IMR-90 (cell line): ENCODE data around the gene AURKA. TPM values are rescaled to one million over a fixed set of nuclear protein-coding genes. Genes with fewer than 3 reads are reported as not detected.

ENCODE experiments used
- ATAC-seq: fragments of 200-7000 bp; cut with Tn5 transposase; 2 replicates; pipeline ENCODE4 v1.9.1; 2020; ENCODE audit warnings: low read depth, mild to moderate bottlenecking, moderate library complexity
- BruUV-seq: library from RNA; stranded (reverse); fragments of 400-500 nt; replicated peaks from 2 replicates; lab custom pipeline; 2021; lab: Mats Ljungman, UMichigan
- CTCF ChIA-PET: fragments of 300-600 bp; formaldehyde crosslinking; extraction: SDS; loops from one replicate; lab custom pipeline; 2021; ENCODE audit warnings: antibody characterized with exemption; lab: Yijun Ruan, JAX
- POLR2A ChIA-PET: fragments of 300-600 bp; sonication (Branson Sonifier 250); formaldehyde crosslinking; loops from one replicate; lab custom pipeline; 2022; ENCODE audit warnings: antibody characterized with exemption; ENCODE audit not compliant: unreplicated experiment; lab: Charles Lee
- DNase-seq: peaks from one replicate; pipeline ENCODE4 v3.0.0; 2013
- H2AFZ ChIP-seq: replicated peaks from 2 replicates; pipeline ENCODE3; 2013; ENCODE audit warnings: low read length, mild to moderate bottlenecking; ENCODE audit not compliant: poor library complexity
- H2AK5ac ChIP-seq: 2 replicates; pipeline ENCODE4 v1.6.1; 2013; ENCODE audit warnings: low read depth, low read length, inconsistent platforms
- H2AK9ac ChIP-seq: replicated peaks from 2 replicates; pipeline ENCODE3; 2013; ENCODE audit warnings: mild to moderate bottlenecking, low read depth, low read length, moderate library complexity; ENCODE audit not compliant: poor library complexity
- H2BK120ac ChIP-seq: 2 replicates; pipeline ENCODE4 v1.6.1; 2013; ENCODE audit warnings: low read depth, low read length, inconsistent platforms
- H2BK15ac ChIP-seq: 3 replicates; pipeline ENCODE4 v1.6.1; 2013; ENCODE audit warnings: low read depth, low read length, inconsistent platforms
- H2BK20ac ChIP-seq: 2 replicates; pipeline ENCODE4 v1.6.1; 2013; ENCODE audit warnings: low read depth, mild to moderate bottlenecking, inconsistent platforms, low read length, moderate library complexity
- H2BK5ac ChIP-seq: 2 replicates; pipeline ENCODE4 v1.6.1; 2013; ENCODE audit warnings: mild to moderate bottlenecking, low read depth, low read length, inconsistent platforms; ENCODE audit not compliant: poor library complexity, severe bottlenecking
- H3K14ac ChIP-seq: replicated peaks from 2 replicates; pipeline ENCODE4 v1.6.1; 2013; ENCODE audit warnings: low read depth, low read length, inconsistent platforms
- H3K18ac ChIP-seq: 2 replicates; pipeline ENCODE4 v1.6.1; 2013; ENCODE audit warnings: low read depth, low read length, control low read depth
- H3K23ac ChIP-seq: 2 replicates; pipeline ENCODE4 v1.6.1; 2013; ENCODE audit warnings: low read depth, low read length, inconsistent platforms
- H3K27ac ChIP-seq: 2 replicates; pipeline ENCODE4 v1.5.1; 2013; ENCODE audit warnings: mild to moderate bottlenecking, control low read depth, low read length; ENCODE audit not compliant: insufficient read depth
- H3K27me3 ChIP-seq: 2 replicates; pipeline ENCODE4 v1.6.1; 2013; ENCODE audit warnings: low read length; ENCODE audit not compliant: control insufficient read depth, insufficient read depth
- H3K36me3 ChIP-seq: 2 replicates; pipeline ENCODE4 v1.6.1; 2013; ENCODE audit warnings: low read length, mixed read lengths; ENCODE audit not compliant: control insufficient read depth, insufficient read depth
- H3K4ac ChIP-seq: 2 replicates; pipeline ENCODE4 v1.6.1; 2013; ENCODE audit warnings: low read depth, low read length, inconsistent platforms
- H3K4me1 ChIP-seq: 2 replicates; pipeline ENCODE4 v1.6.1; 2013; ENCODE audit warnings: low read length, mixed read lengths; ENCODE audit not compliant: control insufficient read depth, insufficient read depth
- H3K4me2 ChIP-seq: 2 replicates; pipeline ENCODE4 v1.6.1; 2013; ENCODE audit warnings: low read depth, mild to moderate bottlenecking, control low read depth, low read length, moderate library complexity
- H3K4me3 ChIP-seq: 2 replicates; pipeline ENCODE4 v1.5.1; 2013; ENCODE audit warnings: low read depth, mild to moderate bottlenecking, control low read depth, low read length, moderate library complexity; ENCODE audit not compliant: insufficient read depth
- H3K56ac ChIP-seq: 2 replicates; pipeline ENCODE4 v1.6.1; 2013; ENCODE audit warnings: low read length, inconsistent platforms; ENCODE audit not compliant: insufficient read depth; ENCODE audit errors: extremely low read depth
- H3K79me1 ChIP-seq, 2 experiments: 2 replicates each; pipeline ENCODE4 v1.6.1; 2013; ENCODE audit warnings: low read length in 2 of 2, inconsistent platforms in 1 of 2, low read depth in 1 of 2
- H3K9ac ChIP-seq: 2 replicates; pipeline ENCODE4 v1.6.1; 2013; ENCODE audit warnings: low read depth, low read length, control low read depth
- H3K9me1 ChIP-seq: 2 replicates; pipeline ENCODE4 v1.6.1; 2013; ENCODE audit warnings: low read length, inconsistent platforms; ENCODE audit not compliant: insufficient read depth
- H3K9me3 ChIP-seq: 2 replicates; pipeline ENCODE4 v1.6.1; 2013; ENCODE audit warnings: low read length; ENCODE audit not compliant: control insufficient read depth, insufficient read depth
- H4K20me1 ChIP-seq: 2 replicates; pipeline ENCODE4 v1.6.1; 2013; ENCODE audit warnings: low read length, inconsistent platforms; ENCODE audit not compliant: insufficient read depth
- H4K5ac ChIP-seq: 2 replicates; pipeline ENCODE4 v1.6.1; 2013; ENCODE audit warnings: mild to moderate bottlenecking, low read depth, low read length, control low read depth
- H4K8ac ChIP-seq, 2 experiments: 2 replicates each; pipeline ENCODE4 v1.6.1; 2013; ENCODE audit warnings: low read depth in 2 of 2, low read length in 2 of 2, control low read depth in 1 of 2, inconsistent platforms in 1 of 2
- H4K91ac ChIP-seq: 2 replicates; pipeline ENCODE4 v1.6.1; 2013; ENCODE audit warnings: low read depth, low read length, inconsistent platforms; ENCODE audit not compliant: insufficient read depth
- BHLHE40 ChIP-seq: fragments of 150-350 bp; IDR thresholded peaks from 2 replicates; pipeline ENCODE4 v1.6.1; 2016; ENCODE audit warnings: mild to moderate bottlenecking, low read depth, low read length
- CHD1 ChIP-seq: IDR thresholded peaks from 2 replicates; pipeline ENCODE4 v1.6.1; 2012; ENCODE audit warnings: low read depth, low read length, improper control_type of control experiment
- CTCF ChIP-seq: conservative IDR thresholded peaks from 2 replicates; pipeline ENCODE4 v1.5.1; 2012; ENCODE audit warnings: mild to moderate bottlenecking, low read depth, low read length, improper control_type of control experiment
- MAFK ChIP-seq: IDR thresholded peaks from 2 replicates; pipeline ENCODE4 v1.6.1; 2012; ENCODE audit warnings: low read depth, low read length, improper control_type of control experiment
- MAZ ChIP-seq: IDR thresholded peaks from 2 replicates; pipeline ENCODE4 v1.6.1; 2012; ENCODE audit warnings: low read depth, mild to moderate bottlenecking, low read length, improper control_type of control experiment, moderate library complexity, borderline replicate concordance
- NFE2L2 ChIP-seq: fragments of 150-350 bp; IDR thresholded peaks from 2 replicates; pipeline ENCODE4 v1.6.1; 2016; ENCODE audit warnings: low read depth, mild to moderate bottlenecking, low read length
- RAD21 ChIP-seq: IDR thresholded peaks from 2 replicates; pipeline ENCODE4 v1.6.1; 2012; ENCODE audit warnings: low read length, improper control_type of control experiment
- RCOR1 ChIP-seq: IDR thresholded peaks from 2 replicates; pipeline ENCODE4 v1.6.1; 2012; ENCODE audit warnings: mild to moderate bottlenecking, low read length, improper control_type of control experiment; ENCODE audit not compliant: insufficient replicate concordance
- RFX5 ChIP-seq: IDR thresholded peaks from 2 replicates; pipeline ENCODE4 v1.8.0; 2012; ENCODE audit warnings: low read depth, mild to moderate bottlenecking, low read length, moderate library complexity
- SMC3 ChIP-seq: fragments of 150-350 bp; IDR thresholded peaks from 2 replicates; pipeline ENCODE4 v1.6.1; 2016; ENCODE audit warnings: low read depth, mild to moderate bottlenecking, antibody characterized with exemption, low read length, moderate library complexity
- USF2 ChIP-seq: fragments of 150-350 bp; IDR thresholded peaks from 2 replicates; pipeline ENCODE4 v1.6.1; 2017; ENCODE audit warnings: mild to moderate bottlenecking, antibody characterized with exemption, low read length, low read depth
- WGBS, 2 experiments: methylation state at CpG; one replicate each; pipeline versions ENCODE4 v1.1.5 to v1.1.7; 2013; ENCODE audit warnings: missing lambda C conversion rate in 2 of 2; ENCODE audit not compliant: insufficient read length in 1 of 2; ENCODE audit errors: extremely low coverage in 2 of 2; 5-methylcytosine and 5-hydroxymethylcytosine counted together
- dilution Hi-C: fragments of 300-500 bp; cut with HindIII; formaldehyde crosslinking; loops from one replicate; pipeline ENCODE4 v1.14.3; 2018; ENCODE audit warnings: low sequenced_read_pairs; ENCODE audit not compliant: unreplicated experiment
- in situ Hi-C: fragments of 300-500 bp; cut with MboI; formaldehyde crosslinking; loops from 3 replicates; pipeline ENCODE4 v1.14.3; 2019; ENCODE audit warnings: low sequenced_read_pairs, inconsistent platforms, mixed read lengths
- intact Hi-C: fragments of 100-400 bp; cut with micrococcal nuclease; formaldehyde crosslinking; loops from 2 replicates; pipeline ENCODE4 v1.10.0; 2022
- polyA plus RNA-seq, 3 experiments: library from polyadenylated mRNA; depleted of rRNA; stranded (reverse); fragments of >200 nt; gene quantifications; 2 replicates each; pipeline ENCODE4 v1.2.3, GENCODE V29; 2012; ENCODE audit warnings: low replicate concordance in 1 of 3
- total RNA-seq: library from RNA; depleted of rRNA; stranded (reverse); fragments of >200 nt; gene quantifications from 2 replicates; pipeline ENCODE4 v1.2.3, GENCODE V29; 2012

Gene AURKA
- total and polyA plus RNA-seq, 2 of the 4 experiments (the other 2 are of a cell fraction) = 68.0 to 83.3 TPM

- Histone ChIP-seq H4K20me1 (peaks cover 4% of the 10 kb centered on the region; the same call in 1 of the 2 replicates), H2BK120ac (peak overlapping the region; percentile 4; the same call in 1 of the 2 replicates), H3K9me3 (no peaks in the 10 kb centered on the region), H3K23ac (peak overlapping the region; percentile 92), H3K27ac (peak overlapping the region; percentile 51), H2BK15ac (no peak overlapping the region), H3K36me3 (peaks cover 8% of the 10 kb centered on the region), H3K4me2 (peak overlapping the region; percentile 96), H3K9me1 (peaks cover 13% of the 10 kb centered on the region), H3K14ac (peak overlapping the region; percentile 42), H3K79me1 (peaks cover 36 to 43% of the 10 kb centered on the region in 2 experiments), H3K56ac (peak overlapping the region; percentile 66; the same call in 1 of the 2 replicates), H2AK9ac (peak overlapping the region; percentile 94), H3K4me3 (peak overlapping the region; percentile 77), H3K27me3 (no peaks in the 10 kb centered on the region), H2BK5ac (peak overlapping the region; percentile 53), H2AK5ac (peak overlapping the region; percentile 13; the same call in 1 of the 2 replicates), H2BK20ac (no peak overlapping the region), H2AFZ (peak overlapping the region; percentile 96), H4K5ac (peak overlapping the region; percentile 14), H3K18ac (0 out of 2 replicates have a peak overlapping the region, but pooled peaks have one; percentile 27), H4K8ac (peak overlapping the region; percentile 40 to 90; a peak in 3 of 4 replicates), H4K91ac (peak overlapping the region; percentile 71), H3K9ac (peak overlapping the region; percentile 91), H3K4ac (peak overlapping the region; percentile 74), H3K4me1 (peaks cover 8% of the 10 kb centered on the region)
- WGBS, 2 experiments = 61% methylated on average over 8 of the region's 14 CpGs; no CpG with 5 or more reads in 1 of the 2 experiments
- no peak for DNase-seq
- intact Hi-C loops (no loop called here), in situ Hi-C loops (loop anchor here (25.0 kb wide), 1 partner anchor 427 kb away; no protein-coding TSS in a partner anchor), dilution Hi-C loops (no loop called here)
- POLR2A ChIA-PET = no interaction called here
- CTCF ChIA-PET = no interaction called here
- TF ChIP-seq BHLHE40 (no peak), MAZ (no peak), SMC3 (no peak), CHD1 (no peak), USF2 (no peak), CTCF (no peak), MAFK (no peak), NFE2L2 (no peak), RCOR1 (no peak), RFX5 (no peak), RAD21 (no peak)
- ATAC-seq = no peak
- no TSS peak for BruUV-seq
These were observed 31.7 kb downstream of the AURKA start for GRCh38 chr20:56360133-56360907.
